Measurements from ENCODE around the gene JUND.

JUND gene

DNA sequence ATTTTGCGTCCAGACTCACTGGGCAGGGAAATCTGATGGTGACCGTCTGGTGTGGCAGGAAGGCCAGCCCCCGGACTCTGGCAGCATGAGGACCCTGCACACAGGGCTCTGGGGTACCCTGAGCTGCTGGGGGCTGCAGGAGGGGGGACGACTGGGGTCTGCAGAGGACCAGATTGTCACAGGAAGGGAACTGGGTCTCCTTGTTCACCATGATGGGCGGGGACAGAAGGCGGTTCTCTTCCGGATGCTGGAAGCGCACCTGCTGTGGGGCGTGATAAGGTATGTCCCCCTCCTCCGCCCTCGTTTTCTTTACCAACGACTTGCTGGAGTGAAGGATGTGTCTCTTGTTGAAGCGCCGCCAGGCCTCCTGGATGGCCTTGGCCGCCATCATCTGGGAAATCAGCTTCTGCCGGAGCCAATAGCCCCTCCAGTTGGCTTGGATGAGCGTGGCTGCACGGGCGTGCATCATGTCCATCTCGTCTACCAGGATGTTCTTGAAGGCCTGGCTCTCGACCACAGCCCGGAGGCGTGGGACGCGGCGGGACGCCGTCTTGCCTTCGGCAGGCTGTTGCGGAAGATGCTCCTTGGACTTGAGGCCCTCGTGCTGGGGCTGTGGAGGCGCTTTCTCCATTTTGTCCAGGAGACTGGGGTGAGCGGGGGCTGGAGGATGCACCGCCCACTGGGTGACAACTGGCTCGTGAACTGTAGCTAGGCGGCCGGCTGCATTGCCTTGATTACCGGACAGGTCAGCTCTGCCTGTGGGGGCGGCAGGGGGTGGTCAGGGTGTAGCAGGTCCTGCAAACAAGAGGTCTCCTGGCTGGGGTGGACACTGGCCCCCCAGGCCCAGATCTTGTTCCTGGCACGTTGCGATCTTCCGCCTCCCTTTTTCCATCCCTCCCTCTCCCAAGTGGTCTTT, 14.4 kb downstream of the JUND start:
- no peak for DNase-seq

DNA sequence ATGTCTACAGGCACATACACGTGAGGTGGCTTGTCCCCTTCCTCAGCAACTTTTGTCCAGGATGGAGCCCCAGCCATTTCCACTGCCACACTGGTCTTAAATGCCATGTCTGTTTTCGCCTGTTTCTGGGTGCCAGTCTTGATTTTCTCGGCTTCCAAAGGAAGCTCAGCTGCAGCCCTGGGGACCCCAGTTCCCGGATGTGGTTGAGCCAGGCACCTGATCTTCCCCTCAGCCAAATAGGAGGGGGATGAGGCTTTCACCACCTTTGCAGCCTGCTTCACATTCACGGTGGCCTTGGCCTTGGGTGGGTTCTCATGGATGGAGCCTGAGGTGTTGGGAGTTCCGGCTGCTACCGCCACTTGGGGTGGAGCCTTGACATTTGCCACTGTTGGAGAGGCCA, 15.8 kb downstream of the JUND start:
- no peak for DNase-seq

- no peak for DNase-seq
These were observed 16.4 kb downstream of the JUND start for GRCh38 chr19:18264971-18265540.

DNA sequence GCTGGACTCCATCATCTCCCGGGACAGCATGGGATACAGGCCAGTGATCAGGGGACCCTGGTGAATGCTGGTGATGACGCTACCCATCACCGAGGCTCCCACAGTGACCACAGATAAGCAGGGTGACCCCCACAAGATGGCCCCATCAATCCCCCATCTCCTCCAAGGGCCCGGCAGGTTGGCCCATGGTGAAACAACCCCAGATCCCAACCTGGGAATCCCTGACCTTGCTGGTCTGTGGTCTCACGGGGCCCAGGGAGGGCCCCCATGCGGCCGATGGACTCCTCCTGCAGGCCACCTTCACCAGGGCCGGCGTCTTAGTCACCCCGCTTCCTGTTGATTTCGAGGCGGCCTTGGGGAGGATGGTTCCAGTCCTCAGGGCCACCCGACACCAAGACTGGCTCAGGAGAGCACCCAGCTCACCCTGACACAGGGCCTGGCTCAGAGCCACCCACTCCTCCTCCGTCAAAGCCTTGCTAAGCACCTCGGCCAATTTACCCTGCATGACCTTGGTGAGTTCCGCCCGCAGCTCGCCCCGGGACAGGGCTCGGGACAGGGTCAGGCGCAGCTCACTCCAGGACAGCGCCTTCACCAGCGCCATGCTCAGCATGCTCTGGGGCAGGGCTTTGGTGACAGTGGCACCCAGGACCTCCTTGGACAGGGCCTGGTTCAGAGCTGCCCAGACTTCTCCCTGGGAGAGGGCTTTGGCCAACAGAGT, 17.1 kb downstream of the JUND start:
- DNase-seq, result no peak

- no peak for DNase-seq
These were observed 17.9 kb downstream of the JUND start for GRCh38 chr19:18263324-18264136.

DNA sequence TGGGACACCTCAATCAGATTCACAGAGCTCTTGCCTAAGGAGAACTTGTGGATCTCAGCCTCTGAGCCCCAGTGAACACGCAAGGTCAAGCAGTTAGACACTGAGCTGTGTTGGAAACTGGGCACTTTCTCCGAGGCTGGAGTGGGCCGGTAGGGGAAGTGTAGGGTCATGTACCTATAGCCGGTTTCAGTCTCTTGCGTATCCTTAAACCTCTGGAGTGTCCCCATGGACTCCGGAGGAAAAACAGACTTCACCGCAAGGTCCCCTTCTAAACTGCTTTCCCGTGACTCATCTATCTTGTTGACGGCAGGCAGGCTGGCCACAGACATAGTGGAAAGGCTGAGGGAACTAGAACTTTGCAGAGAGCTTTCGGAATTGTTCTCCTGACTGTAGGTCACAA, 18.5 kb downstream of the JUND start:
- no peak for DNase-seq

DNA sequence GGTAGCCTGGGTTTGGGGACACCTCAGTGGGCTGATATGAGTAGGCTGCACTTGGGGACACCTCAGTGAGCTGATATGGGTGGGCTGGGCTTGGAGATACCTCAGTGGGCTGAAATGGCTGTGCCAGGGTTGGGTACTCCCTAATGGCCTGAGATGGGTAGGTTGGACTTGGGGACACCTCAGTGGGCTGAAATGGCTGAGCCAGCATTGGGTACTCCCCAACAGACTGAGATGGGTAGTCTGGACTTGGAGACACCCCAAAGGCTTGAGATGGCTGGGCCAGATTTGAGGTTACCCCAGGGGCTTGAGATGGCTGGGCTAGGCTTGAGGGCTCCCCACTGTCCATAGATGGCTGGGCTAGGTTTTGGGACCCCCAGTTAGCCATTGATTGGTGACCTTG, 19.3 kb downstream of the JUND start:
- DNase-seq, result no peak

DNA sequence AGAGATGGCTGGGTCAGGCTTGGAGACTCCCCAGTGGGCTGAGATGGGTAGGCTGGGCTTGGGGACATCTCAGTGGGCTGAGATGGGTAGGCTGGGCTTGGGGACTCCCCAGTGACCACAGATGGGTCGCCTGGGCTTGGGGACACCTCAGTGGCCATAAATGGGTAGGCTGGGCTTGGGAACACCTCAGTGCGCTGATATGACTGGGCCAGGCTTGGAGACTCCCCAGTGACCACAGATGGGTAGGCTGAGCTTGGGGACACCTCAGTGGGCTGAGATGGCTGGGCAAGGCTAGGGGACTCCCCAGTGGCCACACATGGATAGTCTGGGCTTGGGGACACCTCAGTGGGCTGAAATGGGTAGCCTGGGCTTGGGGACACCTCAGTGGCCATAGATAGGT, 19.9 kb downstream of the JUND start:
- DNase-seq, result no peak

- DNase-seq, result no peak
These were observed 21.5 kb downstream of the JUND start for GRCh38 chr19:18259893-18260292.

DNA sequence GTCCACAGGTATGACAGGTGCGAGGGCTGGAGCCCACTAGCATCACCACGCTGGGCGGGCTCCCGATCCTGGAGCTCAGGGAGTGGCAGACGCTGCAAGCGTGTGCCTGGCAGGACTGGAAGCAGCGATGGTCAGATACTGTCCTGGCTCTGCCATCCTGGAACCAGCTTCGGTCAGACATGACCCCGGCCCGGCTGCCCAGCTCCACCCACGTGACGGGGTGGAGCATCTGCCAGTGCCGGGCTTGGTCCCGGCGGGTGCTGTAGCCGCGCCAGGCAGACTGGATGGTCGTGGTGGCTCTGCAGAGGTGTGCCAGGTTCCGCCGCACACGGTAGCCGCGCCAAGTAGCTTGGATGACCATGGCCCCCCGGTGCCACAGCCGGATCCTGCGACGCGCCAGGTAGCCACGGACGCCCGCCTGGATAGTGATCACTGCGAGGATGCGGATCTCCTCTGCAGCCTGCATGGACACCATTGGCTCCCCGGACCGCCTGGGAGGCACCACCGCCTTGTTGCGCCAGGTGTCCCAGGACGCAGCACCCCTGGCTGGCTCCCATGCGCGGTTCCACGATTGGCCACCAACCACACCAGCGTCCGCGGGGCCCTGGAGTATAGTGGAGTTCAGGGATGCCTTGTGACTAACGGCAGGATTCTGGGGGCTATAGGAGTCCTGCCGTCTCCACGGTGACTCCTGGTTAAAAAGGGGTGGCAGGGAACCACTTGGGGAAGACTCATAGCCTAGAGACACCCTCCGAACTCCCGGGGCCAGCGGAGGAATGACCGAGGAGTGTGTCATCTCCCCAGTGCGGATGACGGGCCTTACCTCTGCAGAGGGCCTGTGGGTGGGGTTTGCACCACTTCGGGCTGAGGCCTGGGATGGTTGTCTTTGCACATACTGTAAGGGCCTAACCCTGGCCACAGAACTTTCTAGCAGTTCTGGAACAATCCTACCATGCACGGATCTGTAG, 23.6 kb downstream of the JUND start:
- DNase-seq, result no peak

DNA sequence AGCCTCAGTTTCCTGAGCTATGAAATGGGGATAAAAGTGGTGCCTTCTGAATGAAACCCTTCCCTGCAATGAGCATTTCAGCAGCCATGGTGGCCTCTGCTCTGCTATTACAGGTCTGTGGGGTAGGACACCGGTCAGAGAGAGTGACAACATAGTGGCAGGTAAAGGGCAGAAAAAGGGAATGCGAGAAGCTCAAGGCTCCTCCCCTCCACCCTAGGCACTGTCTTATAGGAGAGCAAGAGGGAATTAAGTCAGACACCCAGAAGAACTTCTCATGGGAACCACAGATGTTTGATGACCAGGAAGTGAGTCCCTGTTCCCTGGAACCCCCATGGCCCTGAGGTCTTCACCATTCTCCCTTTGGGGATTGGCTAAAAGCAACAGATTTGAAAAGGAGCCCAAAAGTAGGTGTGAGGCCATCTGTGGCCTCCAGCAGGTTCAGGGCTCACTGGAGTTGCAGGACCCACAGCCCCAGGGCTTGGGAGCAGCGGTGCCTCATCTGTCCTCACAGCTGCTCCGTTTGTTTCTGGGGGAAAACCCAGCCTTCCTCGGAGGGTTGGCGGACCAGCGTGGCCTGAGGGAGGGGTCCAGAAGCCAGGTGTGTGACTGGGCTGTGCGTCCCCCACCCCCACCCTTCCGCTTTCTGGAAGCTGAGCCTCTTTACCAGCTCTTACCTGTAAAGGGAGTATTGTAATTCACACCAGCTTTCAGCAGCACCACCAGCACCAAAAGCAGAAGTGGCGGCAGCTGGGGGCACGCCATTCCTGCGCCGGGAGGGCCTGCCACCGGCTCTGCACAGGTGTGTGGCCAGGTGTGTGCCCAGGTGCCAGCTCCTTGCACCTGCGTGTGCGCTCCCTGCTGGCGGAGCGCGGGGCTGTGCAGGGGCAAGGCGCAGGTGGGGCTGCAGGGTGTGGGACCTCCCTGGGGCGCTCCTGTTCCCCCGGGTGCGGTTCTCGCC, 26.6 kb downstream of the JUND start:
- no peak for DNase-seq

DNA sequence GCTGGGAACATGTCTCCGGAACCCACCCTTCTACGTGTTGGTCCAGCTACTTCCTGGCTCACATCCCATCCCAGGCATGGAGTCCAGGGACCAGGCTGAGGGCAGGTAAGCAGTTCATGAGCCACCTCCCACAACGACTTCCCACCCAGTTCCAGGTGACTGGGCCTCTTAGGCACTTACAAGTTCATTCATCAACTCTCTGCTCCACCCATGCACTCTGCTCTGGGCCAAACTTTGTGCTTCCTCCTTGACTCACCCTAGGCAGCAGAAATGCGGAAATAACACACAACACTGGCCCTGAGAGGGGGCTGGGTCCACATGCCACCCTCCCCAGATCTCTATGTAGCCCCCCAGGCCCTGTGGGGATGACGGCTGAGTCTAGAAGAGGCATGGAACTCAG, 27.7 kb downstream of the JUND start:
- no peak for DNase-seq

DNA sequence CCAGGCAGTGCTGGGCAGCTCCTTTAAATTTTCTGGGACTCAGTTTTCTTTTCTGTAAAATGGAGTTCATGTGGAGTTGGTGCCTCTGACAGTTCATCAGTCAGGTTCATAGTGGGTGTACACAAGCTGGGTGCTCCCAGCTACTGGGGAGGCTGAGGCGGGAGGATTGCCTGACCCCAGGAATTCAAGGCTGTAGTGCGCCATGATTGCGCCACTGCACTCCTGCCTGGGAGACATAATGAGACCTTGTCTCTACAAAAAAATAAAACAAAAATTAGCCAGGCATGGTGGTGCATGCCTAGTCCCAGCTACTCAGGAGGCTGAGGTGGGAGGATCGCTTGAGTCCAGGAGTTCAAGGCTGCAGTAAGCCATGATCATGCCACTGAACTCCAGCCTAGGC, 28.3 kb downstream of the JUND start:
- DNase-seq, result no peak

DNA sequence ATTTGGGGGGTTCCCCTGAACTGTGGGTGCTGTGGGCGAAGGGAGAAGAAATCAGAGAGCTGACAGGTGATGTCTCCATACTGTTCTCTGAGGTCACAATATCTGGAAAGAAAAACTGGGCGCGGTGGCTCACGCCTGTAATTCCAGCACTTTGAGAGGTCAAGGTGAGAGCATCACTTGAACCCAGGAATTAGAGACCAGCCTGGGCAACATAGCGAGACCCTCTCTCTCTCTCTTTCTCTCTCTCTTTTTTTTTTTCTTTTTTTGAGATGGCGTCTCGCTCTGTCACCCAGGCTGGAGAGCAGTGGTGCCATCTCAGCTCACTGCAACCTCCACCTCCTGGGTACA, 29.1 kb downstream of the JUND start:
- DNase-seq, result no peak

- peak; percentile 57 to 72 (median 67) for DNase-seq
These were observed 29.6 kb downstream of the JUND start for GRCh38 chr19:18251587-18252369.

DNA sequence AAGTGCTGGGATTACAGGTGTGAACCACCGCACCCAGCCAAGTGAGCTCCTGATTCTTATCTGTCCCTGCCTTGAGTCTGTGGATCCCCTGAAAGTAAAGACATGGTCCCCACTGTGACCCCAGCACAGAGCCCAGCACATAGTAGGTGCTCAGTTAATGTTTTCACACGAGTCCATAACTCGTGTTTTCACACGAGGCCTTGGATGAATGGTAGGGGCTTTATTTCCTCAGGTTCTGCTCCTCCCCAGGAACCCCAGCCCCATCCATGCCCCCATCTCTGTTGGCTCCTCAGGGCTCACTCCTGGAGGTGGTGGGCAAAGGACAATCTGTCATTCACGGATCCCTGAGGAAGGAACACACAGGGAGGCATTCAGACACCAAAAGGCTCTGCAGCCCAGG, 31.6 kb downstream of the JUND start:
- no peak for DNase-seq

DNA sequence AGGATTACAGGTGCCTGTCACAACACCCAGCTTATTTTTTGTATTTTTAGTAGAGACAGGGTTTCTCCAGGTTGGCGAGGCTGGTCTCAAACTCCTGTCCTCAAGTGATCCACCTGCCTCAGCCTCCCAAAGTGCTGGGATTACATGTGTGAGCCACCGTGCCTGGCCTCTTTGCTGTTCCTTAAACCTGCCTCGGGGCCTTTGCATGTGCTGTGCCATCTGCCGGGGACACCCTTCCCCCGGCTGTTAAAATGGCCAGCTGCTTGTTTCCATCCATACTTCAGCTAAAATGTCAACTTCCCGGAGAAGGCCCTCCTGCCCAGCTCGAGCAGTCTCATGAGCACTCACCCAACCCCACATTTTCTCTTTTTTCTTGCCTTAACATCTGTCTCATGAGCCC, 36.1 kb downstream of the JUND start:
- DNase-seq, result no peak

GRCh38 chr19:18239303-18239702, 42.1 kb downstream of the JUND start:
- DNase-seq, result no peak

DNA sequence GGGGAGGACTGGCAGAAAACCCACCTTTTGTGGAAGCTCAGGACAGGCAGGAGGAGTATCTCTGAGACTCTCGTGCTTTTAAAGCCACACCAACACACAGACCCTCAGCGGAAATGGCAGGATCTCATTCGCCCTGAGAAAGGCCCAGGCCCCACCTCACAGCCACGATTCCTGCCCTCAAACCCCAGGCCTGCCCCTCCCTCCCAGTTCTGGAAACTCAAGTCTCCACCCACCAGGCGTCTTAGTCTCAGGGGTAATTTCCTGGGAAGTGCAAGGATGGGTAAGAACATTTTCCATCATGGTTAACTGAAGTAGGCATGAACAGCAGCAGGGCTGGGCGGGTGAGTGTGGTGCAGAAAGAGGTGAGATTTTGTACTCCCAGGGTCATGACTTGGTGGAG, 47.2 kb downstream of the JUND start:
- DNase-seq, result no peak
